LNCaP clone FGC (cell line): ENCODE data around the gene RPP14.

Experiments used
- DNase-seq: peaks from one replicate; pipeline ENCODE4 v3.0.0-alpha.2; 2011; ENCODE audit warnings: low read depth
- H3K4me3 ChIP-seq: 2 replicates; pipeline ENCODE4 v1.5.1; 2011; ENCODE audit warnings: mild to moderate bottlenecking, low read depth, low read length, control low read depth
- TF ChIP-seq, protein P1 (sequence below): IDR thresholded peaks from 2 replicates; pipeline ENCODE4 v1.5.1; 2012; ENCODE audit warnings: mild to moderate bottlenecking; ENCODE audit not compliant: control insufficient read depth, insufficient read depth; ENCODE audit errors: extremely low read depth

Gene RPP14

DNA sequence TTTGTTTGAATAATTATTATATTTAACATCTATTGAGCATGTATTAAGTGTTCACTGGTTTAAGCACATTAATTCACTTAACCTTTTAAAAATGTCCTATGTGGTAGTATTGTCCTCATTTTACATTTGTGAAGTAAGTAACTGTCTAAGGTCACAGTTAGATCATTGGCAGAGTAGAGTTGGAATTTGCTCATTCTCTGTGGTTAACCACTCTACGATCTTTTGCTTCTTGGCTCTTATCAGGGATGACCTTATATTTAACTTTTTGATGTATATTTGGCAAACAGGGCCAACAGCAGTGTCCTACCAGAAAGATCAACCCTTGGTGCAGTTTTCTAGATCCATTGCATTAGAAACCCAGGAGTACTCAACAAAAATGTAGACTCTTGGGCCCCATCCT lies 60.7 kb downstream of the RPP14 start:
- no peak for DNase-seq
- TF ChIP-seq, protein P1, sequence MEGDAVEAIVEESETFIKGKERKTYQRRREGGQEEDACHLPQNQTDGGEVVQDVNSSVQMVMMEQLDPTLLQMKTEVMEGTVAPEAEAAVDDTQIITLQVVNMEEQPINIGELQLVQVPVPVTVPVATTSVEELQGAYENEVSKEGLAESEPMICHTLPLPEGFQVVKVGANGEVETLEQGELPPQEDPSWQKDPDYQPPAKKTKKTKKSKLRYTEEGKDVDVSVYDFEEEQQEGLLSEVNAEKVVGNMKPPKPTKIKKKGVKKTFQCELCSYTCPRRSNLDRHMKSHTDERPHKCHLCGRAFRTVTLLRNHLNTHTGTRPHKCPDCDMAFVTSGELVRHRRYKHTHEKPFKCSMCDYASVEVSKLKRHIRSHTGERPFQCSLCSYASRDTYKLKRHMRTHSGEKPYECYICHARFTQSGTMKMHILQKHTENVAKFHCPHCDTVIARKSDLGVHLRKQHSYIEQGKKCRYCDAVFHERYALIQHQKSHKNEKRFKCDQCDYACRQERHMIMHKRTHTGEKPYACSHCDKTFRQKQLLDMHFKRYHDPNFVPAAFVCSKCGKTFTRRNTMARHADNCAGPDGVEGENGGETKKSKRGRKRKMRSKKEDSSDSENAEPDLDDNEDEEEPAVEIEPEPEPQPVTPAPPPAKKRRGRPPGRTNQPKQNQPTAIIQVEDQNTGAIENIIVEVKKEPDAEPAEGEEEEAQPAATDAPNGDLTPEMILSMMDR = no peak
- no peak overlapping the region for H3K4me3 ChIP-seq

GRCh38 chr3:58369038-58369437 lies 63.0 kb downstream of the RPP14 start:
- H3K4me3 ChIP-seq = no peak overlapping the region
- no peak for DNase-seq
- TF ChIP-seq, protein P1 = no peak
